ENCODE data around the gene TLK2.
A peak's percentile ranks its signal among the peaks of the same experiment; 100 is the strongest.
"Not testable (repeated sequence)": the region's sequence is repeated elsewhere in the genome, so short reads cannot be mapped to it uniquely, and the experiment has no call there.

Gene TLK2

DNA sequence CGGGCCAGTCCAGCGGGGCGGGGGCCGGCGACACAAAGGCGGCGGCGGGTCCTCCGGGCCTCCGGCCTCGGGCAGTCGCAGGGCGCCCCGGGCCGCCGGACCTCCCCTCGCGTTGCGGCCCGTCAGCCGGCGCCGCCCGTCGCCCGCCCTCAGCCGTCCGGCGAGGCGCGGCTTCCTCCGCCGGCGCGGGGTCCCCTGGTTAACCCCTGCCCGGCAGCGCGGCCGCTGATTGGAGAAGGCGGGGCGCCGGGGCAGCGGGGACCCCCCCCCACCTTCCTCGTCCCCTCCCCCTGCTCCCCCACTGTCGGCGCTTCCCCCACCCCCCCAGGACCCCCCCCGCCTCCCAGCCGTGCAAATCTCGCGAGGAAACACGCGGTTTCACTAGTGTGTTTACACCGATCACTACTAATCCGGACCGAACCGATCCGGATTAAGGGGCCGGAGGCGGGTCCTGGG is at the start of gene TLK2:
TSS of gene TLK2 (plus strand) at position 402 of the 456 bp plus-strand sequence. CDS start 2,301 bp downstream, outside the sequence.
- TF ChIP-seq, protein P1, sequence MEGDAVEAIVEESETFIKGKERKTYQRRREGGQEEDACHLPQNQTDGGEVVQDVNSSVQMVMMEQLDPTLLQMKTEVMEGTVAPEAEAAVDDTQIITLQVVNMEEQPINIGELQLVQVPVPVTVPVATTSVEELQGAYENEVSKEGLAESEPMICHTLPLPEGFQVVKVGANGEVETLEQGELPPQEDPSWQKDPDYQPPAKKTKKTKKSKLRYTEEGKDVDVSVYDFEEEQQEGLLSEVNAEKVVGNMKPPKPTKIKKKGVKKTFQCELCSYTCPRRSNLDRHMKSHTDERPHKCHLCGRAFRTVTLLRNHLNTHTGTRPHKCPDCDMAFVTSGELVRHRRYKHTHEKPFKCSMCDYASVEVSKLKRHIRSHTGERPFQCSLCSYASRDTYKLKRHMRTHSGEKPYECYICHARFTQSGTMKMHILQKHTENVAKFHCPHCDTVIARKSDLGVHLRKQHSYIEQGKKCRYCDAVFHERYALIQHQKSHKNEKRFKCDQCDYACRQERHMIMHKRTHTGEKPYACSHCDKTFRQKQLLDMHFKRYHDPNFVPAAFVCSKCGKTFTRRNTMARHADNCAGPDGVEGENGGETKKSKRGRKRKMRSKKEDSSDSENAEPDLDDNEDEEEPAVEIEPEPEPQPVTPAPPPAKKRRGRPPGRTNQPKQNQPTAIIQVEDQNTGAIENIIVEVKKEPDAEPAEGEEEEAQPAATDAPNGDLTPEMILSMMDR (conservative IDR thresholded peaks at IDR 0.05; ENCODE audit: low read length) = no peak
- peak; percentile 77 for DNase-seq (ENCODE audit: low read depth)
- peak within 1 kb of the TSS; percentile 73 for H3K4me3 ChIP-seq (ENCODE audit: low read length)

DNA sequence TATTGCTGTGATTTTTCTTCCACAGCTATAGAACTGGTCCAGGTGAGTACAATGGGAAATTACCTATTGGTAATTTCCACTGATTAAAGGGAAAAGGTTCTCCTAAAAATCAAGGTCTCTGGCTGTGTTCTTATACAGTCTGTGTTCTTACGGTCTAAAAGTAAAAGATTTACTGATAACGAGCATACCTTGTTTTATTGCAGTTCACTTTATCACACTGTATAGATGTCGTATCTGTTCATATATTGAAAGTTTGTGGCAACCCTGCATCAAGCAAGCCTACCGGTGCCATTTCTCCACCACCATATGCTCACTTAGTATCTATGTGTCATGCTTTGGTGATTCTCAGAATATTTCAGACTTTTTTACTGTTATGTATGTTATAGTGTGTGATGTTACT is 43.4 kb upstream of the TLK2 start:
- DNase-seq (ENCODE audit: low read depth); H3K4me3 ChIP-seq (ENCODE audit: low read length): not testable (repeated sequence)

DNA sequence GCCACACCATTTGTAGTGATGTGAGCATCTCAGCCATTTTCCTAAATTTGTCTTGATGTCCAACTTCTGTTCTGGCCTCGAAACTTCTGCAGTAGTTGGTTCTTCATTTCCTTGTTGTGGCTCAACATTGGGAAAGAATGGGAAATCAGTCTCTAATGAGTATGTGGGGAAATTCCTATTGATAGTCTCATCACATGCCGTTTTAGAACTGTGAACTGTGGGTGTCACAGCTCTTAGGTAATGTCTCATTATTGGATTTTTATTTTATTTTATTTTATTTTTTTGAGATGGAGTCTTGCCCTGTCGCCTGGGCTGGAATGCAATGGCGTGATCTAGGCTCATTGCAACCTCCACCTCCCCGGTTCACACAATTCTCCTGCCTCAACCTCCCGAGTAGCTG is 37.4 kb upstream of the TLK2 start:
- DNase-seq (ENCODE audit: low read depth) = not testable (repeated sequence)

DNA sequence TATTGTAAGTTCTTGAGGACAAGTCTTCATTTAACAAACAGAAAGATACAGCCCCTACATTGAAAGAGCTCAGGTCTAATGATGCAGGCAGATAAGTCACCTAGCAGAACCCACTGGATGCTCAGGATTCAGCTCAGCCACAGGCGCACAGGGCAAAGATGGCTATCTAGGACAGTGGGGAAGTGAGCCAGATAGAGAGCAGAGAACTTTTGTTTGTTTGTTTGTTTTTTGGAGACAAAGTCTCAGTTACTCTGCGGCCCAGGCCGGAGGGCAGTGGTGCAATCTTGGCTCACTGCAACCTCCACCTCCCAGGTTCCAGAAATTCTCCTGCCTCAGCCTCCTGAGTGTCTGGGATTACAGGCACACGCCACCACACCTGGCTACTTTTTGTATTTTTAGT is 34.6 kb upstream of the TLK2 start:
- TF ChIP-seq, protein P1 (conservative IDR thresholded peaks at IDR 0.05; ENCODE audit: low read length) = no peak
- DNase-seq (ENCODE audit: low read depth) = no peak
- no peak overlapping the region for H3K4me3 ChIP-seq (ENCODE audit: low read length)

More for the DNA sequence above, 37.4 kb upstream of the TLK2 start:
- not testable (repeated sequence) for H3K4me3 ChIP-seq (ENCODE audit: low read length)

DNA sequence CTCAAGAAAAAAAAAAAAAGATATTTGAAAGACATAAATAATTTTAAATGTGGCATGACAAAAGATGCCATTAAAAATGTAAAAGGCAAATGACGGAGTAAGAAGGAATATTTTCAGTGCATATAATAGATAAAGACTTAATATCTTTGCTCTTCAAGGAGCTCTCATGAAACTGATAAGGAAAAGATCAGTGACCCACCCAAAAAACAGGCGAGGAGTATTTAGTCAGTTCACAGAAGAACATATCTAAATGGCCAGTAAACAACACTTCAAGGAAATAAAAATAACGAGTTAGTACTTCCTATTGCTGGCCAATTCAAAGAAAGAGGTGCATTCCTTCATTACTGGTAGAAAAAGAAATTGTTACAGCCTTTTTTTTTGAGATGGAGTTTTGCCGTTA is 32.8 kb upstream of the TLK2 start:
- not testable (repeated sequence) for H3K4me3 ChIP-seq (ENCODE audit: low read length); DNase-seq (ENCODE audit: low read depth)

DNA sequence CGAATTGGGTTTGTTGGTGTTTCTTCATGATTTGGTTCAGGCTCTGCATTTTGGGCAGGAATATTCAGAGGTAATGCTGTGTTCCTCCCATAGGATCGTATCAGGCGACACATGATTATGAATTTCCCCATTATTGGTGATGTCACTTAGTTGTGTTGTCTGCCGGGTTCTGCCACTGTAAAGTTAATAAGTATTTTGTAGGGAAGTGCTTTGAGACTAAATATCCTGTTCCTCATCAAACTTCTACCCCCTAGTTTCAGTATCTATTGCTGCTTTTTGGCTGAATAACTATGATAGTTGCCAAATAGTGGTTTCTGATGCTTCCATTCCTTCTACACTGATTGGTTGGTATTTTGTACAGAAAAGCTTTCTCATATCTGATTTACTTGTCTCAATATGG is 26.4 kb upstream of the TLK2 start:
- not testable (repeated sequence) for DNase-seq (ENCODE audit: low read depth); H3K4me3 ChIP-seq (ENCODE audit: low read length)

DNA sequence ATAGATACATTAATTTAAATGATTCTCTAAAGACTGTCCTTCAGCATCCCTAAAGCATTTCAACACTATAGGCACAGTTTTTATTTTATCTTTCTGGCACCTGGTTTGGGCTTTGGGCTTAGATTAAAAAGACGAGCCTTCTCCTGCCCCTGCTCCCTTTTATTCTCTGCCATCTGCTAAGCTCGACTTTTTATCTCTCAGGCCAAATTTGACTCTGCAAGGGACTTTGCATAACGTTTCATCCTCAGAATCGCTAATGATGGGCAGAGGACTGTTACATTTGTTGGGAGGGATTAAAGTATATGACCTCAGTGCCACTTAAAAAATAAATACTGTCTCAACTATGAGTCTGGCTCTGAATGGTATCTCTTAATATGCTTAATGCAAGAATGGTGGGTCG is 25.6 kb upstream of the TLK2 start:
- not testable (repeated sequence) for DNase-seq (ENCODE audit: low read depth)

DNA sequence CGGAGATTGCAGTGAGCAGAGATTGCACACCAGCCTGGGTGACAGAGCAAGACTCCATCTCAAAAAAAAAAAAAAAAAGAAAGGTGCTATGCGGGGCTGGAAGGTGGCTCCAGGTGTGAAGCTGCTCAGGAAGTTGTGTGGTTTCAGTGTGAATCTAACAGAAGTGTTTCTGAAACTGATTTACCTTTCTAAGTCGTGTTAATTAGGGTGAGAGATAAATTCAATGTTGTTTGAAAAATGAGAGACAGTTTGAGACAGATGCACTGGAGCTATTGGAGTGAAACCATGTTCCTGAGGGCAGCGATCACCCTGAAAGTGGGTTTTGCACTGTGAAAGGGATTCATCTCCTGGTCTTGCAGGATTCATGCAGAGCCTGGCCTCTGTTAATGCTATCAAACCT is 25.0 kb upstream of the TLK2 start:
- not testable (repeated sequence) for H3K4me3 ChIP-seq (ENCODE audit: low read length); DNase-seq (ENCODE audit: low read depth)

More for the DNA sequence above, 25.6 kb upstream of the TLK2 start:
- H3K4me3 ChIP-seq (ENCODE audit: low read length) = not testable (repeated sequence)

DNA sequence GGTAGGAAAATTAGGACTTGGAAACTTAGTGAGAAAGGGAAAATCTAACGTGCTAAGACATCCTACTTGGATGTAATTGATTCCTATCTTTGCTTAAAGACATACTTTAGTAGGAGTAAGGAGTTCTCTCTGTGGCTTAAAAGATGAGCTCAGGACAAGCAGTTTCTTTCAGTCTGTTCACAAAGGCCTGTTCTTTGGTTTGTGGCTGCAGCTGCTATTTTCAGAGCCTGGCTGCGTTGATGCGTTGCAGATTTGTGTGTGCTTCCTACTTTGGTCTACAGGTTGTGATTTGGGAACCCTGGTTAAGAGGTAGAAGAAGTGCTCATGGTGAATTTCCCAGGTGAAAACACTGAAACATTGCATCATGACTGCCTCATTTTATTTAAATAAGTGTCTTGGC is 24.5 kb upstream of the TLK2 start:
- H3K4me3 ChIP-seq (ENCODE audit: low read length); DNase-seq (ENCODE audit: low read depth): not testable (repeated sequence)

DNA sequence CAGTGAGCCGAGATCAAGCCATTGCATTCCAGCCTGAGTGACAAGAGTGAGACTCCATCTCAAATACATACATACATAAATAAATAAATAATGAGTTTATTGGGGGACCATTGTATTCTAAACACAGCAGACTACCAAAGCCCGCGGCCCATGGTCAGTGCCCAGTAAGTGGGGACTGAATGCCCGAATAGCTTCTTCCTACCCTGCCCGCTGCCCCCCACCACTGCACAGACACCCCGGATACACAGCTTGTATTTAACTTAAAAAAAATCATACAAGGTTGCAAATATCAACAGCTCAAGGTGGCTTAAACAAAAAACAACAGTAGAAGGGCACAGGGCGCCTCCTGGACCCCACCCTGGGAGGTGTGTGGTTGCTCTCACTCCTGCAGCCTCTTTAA is 22.6 kb upstream of the TLK2 start:
- TF ChIP-seq, protein P1 (conservative IDR thresholded peaks at IDR 0.05; ENCODE audit: low read length) = no peak
- no peak for DNase-seq (ENCODE audit: low read depth)
- no peak overlapping the region for H3K4me3 ChIP-seq (ENCODE audit: low read length)

DNA sequence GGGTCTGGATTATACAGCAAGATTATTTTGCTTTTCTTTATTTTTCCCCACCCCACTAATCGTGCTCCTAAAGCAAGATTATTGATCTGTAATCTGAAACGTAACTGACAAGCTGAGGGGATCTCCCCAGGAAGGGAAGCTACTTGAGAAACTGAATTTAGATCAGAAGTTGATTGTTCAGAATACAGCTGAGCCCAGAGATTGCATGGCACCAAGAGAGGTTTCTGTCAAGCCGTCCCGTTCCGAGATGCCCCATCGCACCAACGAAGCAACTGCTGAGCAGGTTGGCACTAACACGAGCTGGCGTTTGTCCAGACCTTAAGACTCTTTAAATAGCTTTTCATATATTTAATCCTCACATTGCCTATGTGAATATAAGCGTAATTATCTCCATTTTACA is 20.1 kb upstream of the TLK2 start:
- not testable (repeated sequence) for H3K4me3 ChIP-seq (ENCODE audit: low read length); DNase-seq (ENCODE audit: low read depth)

DNA sequence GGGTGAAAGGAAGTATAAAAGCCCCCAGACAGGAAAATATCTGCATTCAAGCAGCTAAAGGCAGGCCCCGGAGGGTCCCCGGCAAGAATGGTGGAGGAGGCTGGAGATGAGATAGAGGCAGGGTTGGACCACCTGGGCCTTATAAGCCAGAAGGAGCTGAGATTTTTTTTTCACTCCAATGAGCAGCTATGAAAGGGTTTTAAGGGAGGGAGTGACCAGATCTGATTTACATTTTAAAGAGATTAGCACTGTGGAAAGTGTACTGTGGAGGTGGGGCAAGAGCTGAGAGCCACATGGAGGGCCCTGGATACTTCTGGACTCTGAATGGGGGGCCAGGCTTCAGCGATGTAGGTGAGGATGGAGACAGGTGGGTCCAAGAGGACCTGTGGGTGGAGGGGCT is 14.2 kb upstream of the TLK2 start:
- DNase-seq (ENCODE audit: low read depth); H3K4me3 ChIP-seq (ENCODE audit: low read length): not testable (repeated sequence)

DNA sequence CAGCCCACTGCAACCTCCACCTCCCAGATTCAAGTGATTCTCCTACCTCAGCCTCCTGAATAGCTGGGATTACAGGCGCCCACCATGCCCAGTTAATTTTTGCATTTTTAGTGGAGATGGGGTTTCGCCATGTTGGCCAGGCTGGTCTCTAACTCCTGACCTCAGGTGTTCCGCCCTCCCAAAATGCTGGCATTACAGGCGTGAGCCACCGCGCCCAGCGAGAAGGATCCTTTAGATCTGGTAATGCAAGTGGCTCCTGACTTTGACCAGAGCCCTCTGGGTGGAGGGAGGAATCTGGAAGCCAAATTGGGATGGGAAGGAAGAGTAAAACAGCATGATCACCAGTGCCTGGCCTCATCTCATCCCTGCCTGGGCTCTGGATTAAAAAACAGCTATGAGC is 13.4 kb upstream of the TLK2 start:
- not testable (repeated sequence) for DNase-seq (ENCODE audit: low read depth); H3K4me3 ChIP-seq (ENCODE audit: low read length)

DNA sequence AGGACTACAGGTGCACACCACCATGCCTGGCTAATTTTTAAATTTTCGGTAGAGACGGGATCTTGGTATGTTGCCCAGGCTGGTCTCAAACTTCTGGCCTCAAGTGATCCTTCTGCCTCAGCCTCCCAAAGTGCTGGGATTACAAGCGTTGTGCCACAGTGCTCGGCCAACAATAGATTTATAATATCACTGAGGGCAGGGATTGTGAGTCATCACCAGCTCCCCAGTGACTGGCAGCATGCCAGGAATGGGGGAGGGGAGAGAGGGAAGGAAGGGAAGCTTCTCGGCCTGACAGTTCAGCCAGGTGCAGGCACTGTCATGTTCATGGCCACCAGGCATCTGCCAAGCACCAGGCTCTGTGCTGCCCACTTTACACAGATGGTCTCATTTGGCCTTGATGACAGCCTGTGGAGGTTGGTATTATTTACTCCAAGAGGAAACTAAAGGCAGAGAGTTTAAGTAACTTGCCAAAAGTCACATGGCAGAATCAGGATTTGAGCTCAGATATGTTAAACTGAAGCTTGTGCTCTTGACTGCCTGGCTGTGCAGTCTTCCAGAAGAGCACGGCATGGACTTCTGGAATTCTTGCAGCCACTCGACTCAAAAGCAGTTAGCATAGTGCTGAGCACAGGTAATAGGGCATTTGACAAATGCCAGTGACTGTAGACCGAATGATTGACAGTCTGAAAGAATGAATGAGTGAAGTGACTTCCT is 7.8 kb upstream of the TLK2 start:
- DNase-seq (ENCODE audit: low read depth) = peak; percentile 41
- H3K4me3 ChIP-seq (ENCODE audit: low read length) = not testable (repeated sequence)

DNA sequence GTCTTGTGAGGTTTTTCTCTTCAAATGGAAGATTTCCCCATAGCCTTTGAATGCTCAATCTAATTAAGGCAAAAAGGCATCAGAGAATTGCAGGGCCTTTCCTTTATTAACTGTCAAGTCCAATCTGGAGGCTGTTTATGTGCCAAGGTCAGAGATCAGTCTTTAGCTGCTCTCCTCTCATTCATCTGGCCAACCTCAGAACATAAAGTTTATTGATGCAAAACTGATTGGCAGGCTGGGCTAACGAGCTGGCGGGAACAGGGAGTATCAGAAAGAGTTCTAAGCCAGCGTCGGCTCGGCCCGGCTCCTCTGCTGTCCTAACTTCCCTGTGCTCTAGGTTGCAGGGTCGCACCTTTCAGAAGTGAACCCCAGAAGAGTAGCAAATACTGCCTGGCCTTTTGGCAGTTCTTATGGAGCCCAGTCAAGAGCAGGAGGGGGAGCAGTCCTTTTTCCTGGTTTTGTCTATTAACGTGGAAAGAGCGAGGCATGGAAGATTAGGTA is 7.2 kb upstream of the TLK2 start:
- not testable (repeated sequence) for H3K4me3 ChIP-seq (ENCODE audit: low read length)

DNA sequence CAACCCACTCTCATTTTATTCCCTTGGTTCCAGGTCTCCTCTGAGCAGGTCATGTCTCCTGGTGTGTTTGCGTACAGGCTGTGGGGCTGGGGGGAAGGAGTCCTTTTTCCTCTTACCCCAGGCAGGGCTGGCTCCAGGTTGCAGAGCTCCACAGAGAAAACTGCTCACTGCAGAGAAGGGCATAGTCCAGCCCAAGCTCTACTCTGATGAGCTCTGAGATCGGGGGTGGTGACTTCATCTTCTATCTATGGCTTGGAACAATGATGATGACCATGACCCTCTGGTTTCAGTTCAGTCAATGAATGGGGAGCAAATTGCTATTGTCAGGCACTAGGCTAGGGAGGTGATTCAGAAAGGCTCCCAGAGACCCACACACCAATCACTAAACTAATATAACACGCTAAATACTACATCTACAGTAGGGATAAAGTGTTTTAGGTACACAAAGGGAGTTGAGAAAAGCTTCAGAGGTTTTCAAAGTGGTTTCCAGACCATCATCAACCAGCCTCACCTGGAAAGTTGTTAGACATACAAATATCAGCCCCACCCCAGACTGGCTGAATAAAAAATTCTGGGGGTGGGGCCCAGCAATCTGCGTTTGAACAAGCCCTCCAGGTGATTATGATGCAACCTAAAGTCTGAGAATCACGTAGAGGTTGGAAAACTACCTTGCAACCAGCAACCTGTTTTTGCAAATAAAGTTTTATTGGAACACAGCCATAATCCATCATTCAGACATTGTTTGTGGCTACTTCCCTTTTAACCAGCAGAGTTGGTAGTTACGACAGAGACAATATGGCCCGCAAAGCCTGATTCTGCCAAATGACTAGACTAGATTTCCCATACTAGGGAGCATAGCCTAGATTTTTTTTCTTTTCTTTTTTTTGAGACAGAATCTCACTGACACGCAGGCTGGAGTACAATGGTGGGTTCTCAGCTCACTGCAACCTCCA is 5.3 kb upstream of the TLK2 start:
- DNase-seq (ENCODE audit: low read depth) = not testable (repeated sequence)

More for the DNA sequence above, 7.2 kb upstream of the TLK2 start:
- DNase-seq (ENCODE audit: low read depth) = not testable (repeated sequence)

More for the DNA sequence above, 5.3 kb upstream of the TLK2 start:
- H3K4me3 ChIP-seq (ENCODE audit: low read length) = not testable (repeated sequence)
